H1 (cell line): ENCODE results near the gene SPTB. TPM values are rescaled to one million over a fixed set of nuclear protein-coding genes. Genes with fewer than 3 reads are reported as not detected.

Experiments
- CTCF ChIA-PET: fragments of 300-600 bp; sonication (Branson Sonifier 250); formaldehyde crosslinking; loops from one replicate; lab custom pipeline; 2021; ENCODE audit not compliant: partially characterized antibody; lab: Charles Lee
- POLR2A ChIA-PET: fragments of 300-600 bp; sonication (Branson Sonifier 250); formaldehyde crosslinking; loops from one replicate; lab custom pipeline; 2021; ENCODE audit warnings: inconsistent platforms; ENCODE audit not compliant: partially characterized antibody; lab: Charles Lee
- DNase-seq, 2 experiments: peaks; one replicate each; pipeline versions ENCODE4 v3.0.0 to v3.0.0-alpha.2; 2010 to 2022; ENCODE audit warnings: low spot score in 2 of 2, low read depth in 1 of 2, mixed read lengths in 1 of 2
- FAIRE-seq: peaks from 2 replicates; lab custom pipeline; 2011; peaks lifted over from hg19 to GRCh38; lab: Jason Lieb, UNC
- H2AFZ ChIP-seq: 2 replicates; pipeline ENCODE4 v1.8.1; 2012; ENCODE audit warnings: low read length, inconsistent platforms
- H2AK5ac ChIP-seq: 2 replicates; pipeline ENCODE4 v1.6.1; 2013; ENCODE audit warnings: low read depth, low read length
- H2BK120ac ChIP-seq: replicated peaks from 2 replicates; pipeline ENCODE3; 2013; ENCODE audit warnings: low read depth, low read length, inconsistent platforms
- H2BK12ac ChIP-seq: 2 replicates; pipeline ENCODE4 v1.6.1; 2013; ENCODE audit warnings: low read depth, low read length
- H2BK15ac ChIP-seq: 2 replicates; pipeline ENCODE4 v1.6.1; 2013; ENCODE audit warnings: low read length
- H2BK20ac ChIP-seq: 2 replicates; pipeline ENCODE4 v1.6.1; 2013; ENCODE audit warnings: low read length
- H2BK5ac ChIP-seq: 2 replicates; pipeline ENCODE4 v1.6.1; 2013; ENCODE audit warnings: low read depth, low read length
- H3K14ac ChIP-seq: 2 replicates; pipeline ENCODE4 v1.6.1; 2013; ENCODE audit warnings: inconsistent platforms; ENCODE audit not compliant: insufficient read length
- H3K18ac ChIP-seq: 2 replicates; pipeline ENCODE4 v1.6.1; 2013; ENCODE audit warnings: low read length; ENCODE audit errors: extremely low read depth
- H3K23ac ChIP-seq: 2 replicates; pipeline ENCODE4 v1.6.1; 2013; ENCODE audit warnings: inconsistent platforms; ENCODE audit not compliant: insufficient read length
- H3K23me2 ChIP-seq: 2 replicates; pipeline ENCODE4 v1.6.1; 2013; ENCODE audit warnings: low read depth, low read length
- H3K27ac ChIP-seq: 2 replicates; pipeline ENCODE4 v1.6.1; 2011; ENCODE audit warnings: low read depth, low read length, inconsistent platforms
- H3K27me3 ChIP-seq, 4 experiments: replicated peaks in 1 of 4; 1 replicate in 1 of 4; 2 replicates in 3 of 4; pipeline versions ENCODE4 v1.6.1 to v1.8.1; 2011 to 2013; ENCODE audit warnings: low read length in 3 of 4, mild to moderate bottlenecking in 3 of 4, inconsistent platforms in 2 of 4, mixed read lengths in 2 of 4, moderate library complexity in 1 of 4; ENCODE audit not compliant: control insufficient read depth in 3 of 4, insufficient read depth in 3 of 4; ENCODE audit errors: extremely low read depth in 1 of 4
- H3K36me3 ChIP-seq, 4 experiments: 2 replicates each; pipeline versions ENCODE4 v1.6.1 to v1.8.1; 2011 to 2013; ENCODE audit warnings: mild to moderate bottlenecking in 4 of 4, low read length in 3 of 4, moderate library complexity in 2 of 4, control low read depth in 1 of 4, inconsistent platforms in 1 of 4; ENCODE audit not compliant: insufficient read depth in 4 of 4, control insufficient read depth in 2 of 4
- H3K4ac ChIP-seq: replicated peaks from 2 replicates; pipeline ENCODE3; 2013; ENCODE audit warnings: low read length, low read depth, mixed read lengths, inconsistent platforms; ENCODE audit not compliant: insufficient read length
- H3K4me1 ChIP-seq, 4 experiments: replicated peaks in 1 of 4; 1 replicate in 1 of 4; 2 replicates in 3 of 4; pipeline versions ENCODE4 v1.6.1 to v1.8.1; 2011 to 2013; ENCODE audit warnings: low read length in 3 of 4, inconsistent platforms in 2 of 4, mixed read lengths in 1 of 4; ENCODE audit not compliant: insufficient read depth in 4 of 4, control insufficient read depth in 3 of 4
- H3K4me2 ChIP-seq, 2 experiments: 2 replicates each; pipeline versions ENCODE4 v1.6.1 to v1.8.1; 2011 to 2013; ENCODE audit warnings: low read depth in 2 of 2, low read length in 2 of 2, control low read depth in 1 of 2, inconsistent platforms in 1 of 2, mild to moderate bottlenecking in 1 of 2; ENCODE audit not compliant: insufficient read depth in 1 of 2
- H3K4me3 ChIP-seq, 4 experiments: fragments of 200-600, 300-600 bp in 1 of 4; sonication (generic), shearing (Covaris generic), sonication (Bioruptor Twin) in 1 of 4; 2 replicates each; pipeline versions ENCODE4 v1.5.1 to v1.8.1; 2011 to 2016; ENCODE audit warnings: low read length in 4 of 4, low read depth in 3 of 4, control low read depth in 2 of 4, inconsistent platforms in 2 of 4, mild to moderate bottlenecking in 2 of 4, mixed read lengths in 1 of 4, moderate library complexity in 1 of 4; ENCODE audit not compliant: insufficient read depth in 2 of 4; ENCODE audit errors: extremely low read depth in 1 of 4
- H3K56ac ChIP-seq: replicated peaks from 2 replicates; pipeline ENCODE3; 2013; ENCODE audit warnings: low read depth, mild to moderate bottlenecking, mixed read lengths, low read length, inconsistent platforms; ENCODE audit not compliant: insufficient read length
- H3K79me1 ChIP-seq: 2 replicates; pipeline ENCODE4 v1.6.1; 2013; ENCODE audit warnings: low read depth, low read length, control low read depth
- H3K79me2 ChIP-seq, 2 experiments: 2 replicates each; pipeline versions ENCODE4 v1.6.1 to v1.8.1; 2012 to 2013; ENCODE audit warnings: low read length in 2 of 2, mild to moderate bottlenecking in 2 of 2, inconsistent platforms in 1 of 2; ENCODE audit not compliant: insufficient read depth in 2 of 2, control insufficient read depth in 1 of 2
- H3K9ac ChIP-seq, 4 experiments: replicated peaks in 1 of 4; 1 replicate in 1 of 4; 2 replicates in 3 of 4; pipeline versions ENCODE4 v1.6.1 to v1.8.1; 2011 to 2013; ENCODE audit warnings: low read depth in 3 of 4, low read length in 3 of 4, control low read depth in 2 of 4, mild to moderate bottlenecking in 2 of 4, moderate library complexity in 2 of 4, inconsistent platforms in 1 of 4; ENCODE audit errors: extremely low read depth in 1 of 4
- H3K9me3 ChIP-seq, 2 experiments: 2 replicates each; pipeline versions ENCODE4 v1.6.1 to v1.8.1; 2012 to 2013; ENCODE audit warnings: mild to moderate bottlenecking in 2 of 2, moderate library complexity in 2 of 2, control low read depth in 1 of 2, inconsistent platforms in 1 of 2, low read depth in 1 of 2, low read length in 1 of 2, mixed read lengths in 1 of 2; ENCODE audit not compliant: insufficient read depth in 2 of 2
- H4K20me1 ChIP-seq, 2 experiments: replicated peaks in 1 of 2; 2 replicates each; pipeline versions ENCODE3 to v1.8.1; 2011 to 2013; ENCODE audit warnings: inconsistent platforms in 2 of 2, low read length in 2 of 2, mild to moderate bottlenecking in 1 of 2; ENCODE audit not compliant: insufficient read depth in 2 of 2, control insufficient read depth in 1 of 2
- H4K5ac ChIP-seq: 2 replicates; pipeline ENCODE4 v1.6.1; 2013; ENCODE audit warnings: low read length, low read depth, mixed read lengths, inconsistent platforms; ENCODE audit not compliant: insufficient read length
- H4K8ac ChIP-seq: 2 replicates; pipeline ENCODE4 v1.8.0; 2013; ENCODE audit warnings: mild to moderate bottlenecking, moderate library complexity, low read length, inconsistent platforms; ENCODE audit not compliant: insufficient read depth; ENCODE audit errors: extremely low read depth
- H4K91ac ChIP-seq: replicated peaks from 2 replicates; pipeline ENCODE3; 2013; ENCODE audit warnings: low read length, mixed read lengths, inconsistent platforms; ENCODE audit not compliant: insufficient read length
- BACH1 ChIP-seq: IDR thresholded peaks from 2 replicates; pipeline ENCODE4 v1.6.1; 2012; ENCODE audit warnings: low read length, improper control_type of control experiment
- CBX5 ChIP-seq: fragments of 300-800, 300-1000 bp; sonication (generic); IDR thresholded peaks from 2 replicates; pipeline ENCODE4 v1.7.1; 2016; ENCODE audit warnings: antibody characterized with exemption, low read length, low read depth
- EGR1 ChIP-seq: IDR thresholded peaks from 2 replicates; pipeline ENCODE4 v1.6.1; 2011; ENCODE audit warnings: low read depth, low read length, borderline replicate concordance
- EZH2 ChIP-seq: fragments of 200-600 bp; sonication (generic); IDR thresholded peaks from 2 replicates; pipeline ENCODE4 v1.7.1; 2012; ENCODE audit warnings: low read depth, mild to moderate bottlenecking, moderate library complexity, low read length, inconsistent platforms; ENCODE audit not compliant: severe bottlenecking
- HDAC2 ChIP-seq, 2 experiments: fragments of 300-600 bp in 1 of 2; sonication (generic) in 1 of 2; IDR thresholded peaks; 2 replicates each; pipeline ENCODE4 v1.6.1; 2011 to 2012; ENCODE audit warnings: low read depth in 2 of 2, low read length in 2 of 2, mild to moderate bottlenecking in 2 of 2, moderate library complexity in 2 of 2, borderline replicate concordance in 1 of 2, inconsistent platforms in 1 of 2
- JUN ChIP-seq: IDR thresholded peaks from 2 replicates; pipeline ENCODE4 v1.6.1; 2011; ENCODE audit warnings: low read depth, mild to moderate bottlenecking, improper control_type of control experiment, low read length
- KDM5A ChIP-seq: fragments of 200-600 bp; IDR thresholded peaks from 2 replicates; pipeline ENCODE4 v1.7.1; 2012; ENCODE audit warnings: mild to moderate bottlenecking, low read length, inconsistent platforms, mixed read lengths
- RXRA ChIP-seq: IDR thresholded peaks from 2 replicates; pipeline ENCODE4 v1.6.1; 2011; ENCODE audit warnings: low read depth, mild to moderate bottlenecking, low read length, moderate library complexity; ENCODE audit not compliant: insufficient read depth
- SAP30 ChIP-seq: fragments of 300-600 bp; sonication (generic); IDR thresholded peaks from 2 replicates; pipeline ENCODE4 v1.7.1; 2012; ENCODE audit warnings: low read length, moderate library complexity, mild to moderate bottlenecking, inconsistent platforms; ENCODE audit not compliant: insufficient read depth, insufficient replicate concordance
- SIN3A ChIP-seq, 2 experiments: IDR thresholded peaks in 1 of 2; conservative IDR thresholded peaks in 1 of 2; 2 replicates each; pipeline ENCODE4 v1.6.1; 2011 to 2012; ENCODE audit warnings: low read length in 2 of 2, improper control_type of control experiment in 1 of 2, low read depth in 1 of 2, mild to moderate bottlenecking in 1 of 2
- SP1 ChIP-seq: IDR thresholded peaks from 2 replicates; pipeline ENCODE4 v1.6.1; 2011; ENCODE audit warnings: low read depth, low read length
- SP2 ChIP-seq: IDR thresholded peaks from 2 replicates; pipeline ENCODE4 v1.6.1; 2012; ENCODE audit warnings: mild to moderate bottlenecking, low read length, inconsistent platforms
- SRF ChIP-seq: IDR thresholded peaks from 2 replicates; pipeline ENCODE4 v1.6.1; 2011; ENCODE audit warnings: mild to moderate bottlenecking, low read depth, low read length, moderate library complexity
- TCF12 ChIP-seq: IDR thresholded peaks from 2 replicates; pipeline ENCODE4 v1.6.1; 2011; ENCODE audit warnings: low read depth, mild to moderate bottlenecking, low read length
- YY1 ChIP-seq: IDR thresholded peaks from 2 replicates; pipeline ENCODE4 v1.6.1; 2011; ENCODE audit warnings: low read depth, mild to moderate bottlenecking, low read length
- WGBS, 2 experiments: shearing (Covaris generic) in 1 of 2; methylation state at CpG; one replicate each; pipeline versions ENCODE4 v1.1.6 to v1.1.7; 2013 to 2015; ENCODE audit warnings: low lambda C conversion rate in 2 of 2, mixed read lengths in 2 of 2, inconsistent platforms in 1 of 2, low coverage in 1 of 2, missing lambda C conversion rate in 1 of 2; ENCODE audit not compliant: insufficient replicate concordance in 2 of 2, insufficient coverage in 1 of 2, insufficient read length in 1 of 2; ENCODE audit errors: extremely low coverage in 1 of 2, missing lambda C conversion rate in 1 of 2; 5-methylcytosine and 5-hydroxymethylcytosine counted together
- polyA plus RNA-seq, 7 experiments: library from polyadenylated mRNA; depleted of rRNA in 3 of 7; stranded (reverse) in 5 of 7; unstranded in 2 of 7; fragments of >200 nt in 5 of 7; fragments of 200-250 nt in 2 of 7; gene quantifications; 1 replicate in 5 of 7; 2 replicates in 1 of 7; 4 replicates in 1 of 7; pipeline versions ENCODE4 v1.2.1 to v1.2.3, GENCODE V29; 2011 to 2013; ENCODE audit warnings: missing spikeins in 2 of 7, mixed read lengths in 2 of 7
- total RNA-seq: library from RNA; stranded (reverse); fragmentation: NEBNext Ultra II Directional; extraction: Animal tissue kit (Norgen Biotek cat#: 25700); gene quantifications from 2 replicates; pipeline ENCODE4 v1.2.1, GENCODE V29; 2021

The SPTB gene
- total and polyA plus RNA-seq, 2 of the 8 experiments (the other 6 are each of a cell fraction or from before 2014, with no cell fraction given): 0.30 to 2.4 TPM

DNA sequence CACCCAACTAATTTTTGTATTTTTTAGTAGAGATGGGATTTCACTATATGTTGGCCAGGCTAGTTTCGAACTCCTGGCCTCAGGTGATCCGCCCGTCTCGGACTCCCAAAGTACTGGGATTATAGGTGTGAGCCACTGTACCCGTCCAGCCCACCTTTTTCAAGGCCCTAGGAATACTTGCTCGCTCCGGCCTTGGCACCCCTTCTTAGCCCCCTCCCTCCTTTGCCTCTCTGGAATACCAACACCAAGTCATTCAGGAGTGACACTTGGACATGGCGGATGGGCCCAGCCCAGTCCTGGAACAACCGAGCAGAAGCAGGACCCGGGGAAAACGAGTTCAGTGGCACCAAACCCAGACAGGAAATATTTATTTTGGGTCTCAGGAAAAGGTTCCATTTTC, 146.4 kb downstream of the SPTB start:
- Histone ChIP-seq H3K18ac (no peak overlapping the region), H2BK15ac (no peak overlapping the region), H3K27me3 (no peaks in the 10 kb centered on the region), H2AK5ac (no peak overlapping the region), H3K27ac (no peak overlapping the region), H2BK12ac (no peak overlapping the region), H3K14ac (no peak overlapping the region), H3K4me1 (peaks cover 0 to 13% (median 6%) of the 10 kb centered on the region in 4 experiments; a peak in 6 of 7 replicates), H4K91ac (no peak overlapping the region), H3K9ac (no peak overlapping the region), H3K23me2 (no peaks in the 10 kb centered on the region), H4K5ac (no peak overlapping the region), H3K4ac (no peak overlapping the region), H3K79me2 (peaks cover 0 to 23% of the 10 kb centered on the region in 2 experiments; a peak in 1 of 4 replicates), H2AFZ (no peak overlapping the region), H2BK120ac (no peak overlapping the region), H3K79me1 (peaks cover 2% of the 10 kb centered on the region; the same call in 1 of the 2 replicates), H4K8ac (no peak overlapping the region), H2BK20ac (no peak overlapping the region), H3K4me3 (no peak overlapping the region), H2BK5ac (no peak overlapping the region), H3K4me2 (no peak overlapping the region), H3K9me3 (no peaks in the 10 kb centered on the region), H3K23ac (no peak overlapping the region), H3K56ac (no peak overlapping the region), H3K36me3 (peaks cover 14 to 42% (median 37%) of the 10 kb centered on the region in 4 experiments), H4K20me1 (peaks cover 6 to 13% of the 10 kb centered on the region in 2 experiments)
- FAIRE-seq (no peak), DNase-seq (no peak)
- POLR2A ChIA-PET: no interaction called here
- 84% methylated on average over 11 of the region's 11 CpGs; no CpG with 5 or more reads in 1 of the 2 experiments for WGBS, 2 experiments
- CTCF ChIA-PET: no interaction called here
- no peak for TF ChIP-seq SP1
- no peak for TF ChIP-seq SRF
- no peak for TF ChIP-seq JUN
- TF ChIP-seq TCF12: no peak
- TF ChIP-seq CBX5: no peak
- TF ChIP-seq SAP30: no peak
- TF ChIP-seq SP2: no peak
- TF ChIP-seq RXRA: no peak
- no peak for TF ChIP-seq YY1
- TF ChIP-seq HDAC2 (IDR thresholded peaks at IDR 0.05; ENCODE audit: borderline replicate concordance in 1 of 2, low read depth in 2 of 2, low read length in 2 of 2): no peak
- TF ChIP-seq EZH2: no peak
- TF ChIP-seq KDM5A: no peak
- TF ChIP-seq SIN3A (conservative IDR thresholded peaks at IDR 0.05 in 1 of 2, IDR thresholded peaks at IDR 0.05 in 1 of 2; ENCODE audit: low read depth in 1 of 2, low read length in 2 of 2): no peak
- no peak for TF ChIP-seq EGR1
- TF ChIP-seq BACH1: no peak
